HEK293T (cell line): ENCODE measurements around the gene ZBTB21.

Experiments
- ARNT ChIP-seq: fragments of 450-650 bp; IDR thresholded peaks from 2 replicates; pipeline ENCODE4 v1.6.1; 2017; ENCODE audit warnings: mild to moderate bottlenecking
- BHLHE40 ChIP-seq: fragments of 450-650 bp; IDR thresholded peaks from 2 replicates; pipeline ENCODE4 v1.6.1; 2016; ENCODE audit warnings: mild to moderate bottlenecking, moderate library complexity, borderline replicate concordance
- CTBP1 ChIP-seq: fragments of 450-650 bp; IDR thresholded peaks from 2 replicates; pipeline ENCODE4 v1.6.1; 2016; ENCODE audit warnings: borderline replicate concordance
- ELF4 ChIP-seq: fragments of 450-650 bp; IDR thresholded peaks from 2 replicates; pipeline ENCODE4 v1.6.1; 2017; ENCODE audit warnings: antibody characterized with exemption
- FOXA1 ChIP-seq: fragments of 450-650 bp; IDR thresholded peaks from 2 replicates; pipeline ENCODE4 v1.6.1; 2016; ENCODE audit warnings: mild to moderate bottlenecking
- FOXK2 ChIP-seq: fragments of 450-650 bp; IDR thresholded peaks from 2 replicates; pipeline ENCODE4 v1.6.1; 2016; ENCODE audit warnings: mild to moderate bottlenecking
- FOXM1 ChIP-seq: fragments of 450-650 bp; IDR thresholded peaks from 2 replicates; pipeline ENCODE4 v1.6.1; 2017; ENCODE audit warnings: mild to moderate bottlenecking, borderline replicate concordance
- HDGF ChIP-seq: fragments of 450-650 bp; IDR thresholded peaks from 2 replicates; pipeline ENCODE4 v1.6.1; 2017; ENCODE audit warnings: antibody characterized with exemption, borderline replicate concordance
- L3MBTL2 ChIP-seq: fragments of 450-650 bp; conservative IDR thresholded peaks from 2 replicates; pipeline ENCODE4 v1.6.1; 2016; ENCODE audit warnings: mild to moderate bottlenecking
- LEF1 ChIP-seq: fragments of 450-650 bp; IDR thresholded peaks from 2 replicates; pipeline ENCODE4 v1.6.1; 2017; ENCODE audit warnings: mild to moderate bottlenecking, borderline replicate concordance
- NFRKB ChIP-seq: fragments of 450-650 bp; IDR thresholded peaks from 2 replicates; pipeline ENCODE4 v1.6.1; 2016; ENCODE audit warnings: mild to moderate bottlenecking, moderate library complexity
- SP1 ChIP-seq: fragments of 450-650 bp; IDR thresholded peaks from 2 replicates; pipeline ENCODE4 v1.6.1; 2017
- SUZ12 ChIP-seq: fragments of 450-650 bp; IDR thresholded peaks from 2 replicates; pipeline ENCODE4 v1.6.1; 2016; ENCODE audit warnings: mild to moderate bottlenecking
- ZNF384 ChIP-seq: fragments of 450-650 bp; IDR thresholded peaks from 2 replicates; pipeline ENCODE4 v1.6.1; 2016

GRCh38 chr21:41965461-41966013 is 44.6 kb downstream of the ZBTB21 start:
- TF ChIP-seq ZNF384 (no peak), FOXM1 (no peak), ELF4 (no peak), SUZ12 (no peak), FOXK2 (no peak), LEF1 (no peak), NFRKB (no peak), CTBP1 (no peak), SP1 (no peak), BHLHE40 (no peak), ARNT (no peak), FOXA1 (no peak), L3MBTL2 (no peak), HDGF (no peak)
